Upper lobe of right lung (tissue), 1 donor: Measurements from ENCODE around the gene TUBAL3. TPM values are rescaled to one million over a fixed set of nuclear protein-coding genes. Genes with fewer than 3 reads are reported as not detected.

Source experiments
- ATAC-seq: fragments of 200-7000 bp; cut with Tn5 transposase; one replicate; pipeline ENCODE4 v1.9.1; 2020; ENCODE audit warnings: mild to moderate bottlenecking, moderate library complexity
- DNase-seq: peaks from one replicate; pipeline ENCODE4 v3.0.0-alpha.2; 2020
- H3K27ac ChIP-seq: fragments of 200-600 bp; one replicate; pipeline ENCODE4 v1.8.0; 2022
- H3K27me3 ChIP-seq: fragments of 200-600 bp; one replicate; pipeline ENCODE4 v1.8.0; 2022; ENCODE audit warnings: mild to moderate bottlenecking
- H3K36me3 ChIP-seq: fragments of 200-600 bp; one replicate; pipeline ENCODE4 v1.8.0; 2022
- H3K4me1 ChIP-seq: fragments of 200-600 bp; one replicate; pipeline ENCODE4 v1.8.0; 2022
- H3K4me3 ChIP-seq: fragments of 200-600 bp; one replicate; pipeline ENCODE4 v1.8.0; 2022; ENCODE audit warnings: mild to moderate bottlenecking
- H3K9me3 ChIP-seq: fragments of 200-600 bp; one replicate; pipeline ENCODE4 v1.8.0; 2022
- intact Hi-C: fragments of 100-400 bp; cut with DNase I; formaldehyde crosslinking; loops from one replicate; pipeline ENCODE4 v1.11.0; 2022
- total RNA-seq: library from RNA; stranded (reverse); fragmentation: NEBNext Ultra II Directional; extraction: Animal tissue kit (Norgen Biotek cat#: 25700); gene quantifications from one replicate; pipeline ENCODE4 v1.2.1, GENCODE V29; 2021
- TF ChIP-seq, protein P1 (sequence below): fragments of 200-600 bp; IDR thresholded peaks from one replicate; pipeline ENCODE4 v1.8.0; 2022; ENCODE audit warnings: antibody characterized with exemption
- donor health status: DM: no; HTN: yes; CAD: no; lungs with severe emphysema.

Gene TUBAL3
- total RNA-seq, 1 donor from 2014 or later = not detected

DNA sequence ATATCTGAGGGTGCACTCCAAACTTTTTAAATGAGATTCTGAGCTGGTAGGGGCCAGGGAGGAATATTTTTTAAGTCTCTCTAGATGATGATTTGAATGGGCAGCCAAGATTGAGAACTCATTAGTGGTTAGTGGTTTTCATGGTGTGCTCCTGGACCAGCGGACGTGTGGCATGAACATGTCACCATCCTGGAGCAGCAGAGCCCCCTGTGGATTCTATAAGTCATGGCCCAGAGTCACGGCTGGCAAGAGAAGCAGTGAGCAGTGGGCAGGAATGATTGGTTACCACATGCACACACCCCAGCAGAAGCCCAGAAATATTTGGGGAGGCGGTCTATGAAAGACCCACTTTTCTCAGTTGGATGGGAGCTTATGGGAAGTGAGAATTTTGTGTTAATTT, 61.1 kb downstream of the TUBAL3 start:
- H3K27ac ChIP-seq = no peak overlapping the region
- intact Hi-C loops = no loop called here
- no peaks in the 10 kb centered on the region for H3K36me3 ChIP-seq
- DNase-seq (no peak), ATAC-seq (peak; percentile 53)
- no peaks in the 10 kb centered on the region for H3K9me3 ChIP-seq
- no peaks in the 10 kb centered on the region for H3K27me3 ChIP-seq
- H3K4me3 ChIP-seq = no peak overlapping the region
- TF ChIP-seq, protein P1, sequence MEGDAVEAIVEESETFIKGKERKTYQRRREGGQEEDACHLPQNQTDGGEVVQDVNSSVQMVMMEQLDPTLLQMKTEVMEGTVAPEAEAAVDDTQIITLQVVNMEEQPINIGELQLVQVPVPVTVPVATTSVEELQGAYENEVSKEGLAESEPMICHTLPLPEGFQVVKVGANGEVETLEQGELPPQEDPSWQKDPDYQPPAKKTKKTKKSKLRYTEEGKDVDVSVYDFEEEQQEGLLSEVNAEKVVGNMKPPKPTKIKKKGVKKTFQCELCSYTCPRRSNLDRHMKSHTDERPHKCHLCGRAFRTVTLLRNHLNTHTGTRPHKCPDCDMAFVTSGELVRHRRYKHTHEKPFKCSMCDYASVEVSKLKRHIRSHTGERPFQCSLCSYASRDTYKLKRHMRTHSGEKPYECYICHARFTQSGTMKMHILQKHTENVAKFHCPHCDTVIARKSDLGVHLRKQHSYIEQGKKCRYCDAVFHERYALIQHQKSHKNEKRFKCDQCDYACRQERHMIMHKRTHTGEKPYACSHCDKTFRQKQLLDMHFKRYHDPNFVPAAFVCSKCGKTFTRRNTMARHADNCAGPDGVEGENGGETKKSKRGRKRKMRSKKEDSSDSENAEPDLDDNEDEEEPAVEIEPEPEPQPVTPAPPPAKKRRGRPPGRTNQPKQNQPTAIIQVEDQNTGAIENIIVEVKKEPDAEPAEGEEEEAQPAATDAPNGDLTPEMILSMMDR = no peak
- H3K4me1 ChIP-seq = no peaks in the 10 kb centered on the region

Other genes starting within 250 kb of the TUBAL3 start
- gene AKR1C8, start 219.7 kb downstream of the TUBAL3 start, total RNA-seq = 0.55 TPM
- not detected for gene AKR1C4, start 208.0 kb downstream of the TUBAL3 start, total RNA-seq
- gene UCN3, start 39.9 kb downstream of the TUBAL3 start, total RNA-seq = 1.2 TPM
- gene NET1, start 7.7 kb upstream of the TUBAL3 start, total RNA-seq = 42.8 TPM
- gene CALML5, start 94.7 kb upstream of the TUBAL3 start, total RNA-seq = not detected
- not detected for gene CALML3, start 120.1 kb upstream of the TUBAL3 start, total RNA-seq